ENCODE results near the gene PCGF3.

DNA sequence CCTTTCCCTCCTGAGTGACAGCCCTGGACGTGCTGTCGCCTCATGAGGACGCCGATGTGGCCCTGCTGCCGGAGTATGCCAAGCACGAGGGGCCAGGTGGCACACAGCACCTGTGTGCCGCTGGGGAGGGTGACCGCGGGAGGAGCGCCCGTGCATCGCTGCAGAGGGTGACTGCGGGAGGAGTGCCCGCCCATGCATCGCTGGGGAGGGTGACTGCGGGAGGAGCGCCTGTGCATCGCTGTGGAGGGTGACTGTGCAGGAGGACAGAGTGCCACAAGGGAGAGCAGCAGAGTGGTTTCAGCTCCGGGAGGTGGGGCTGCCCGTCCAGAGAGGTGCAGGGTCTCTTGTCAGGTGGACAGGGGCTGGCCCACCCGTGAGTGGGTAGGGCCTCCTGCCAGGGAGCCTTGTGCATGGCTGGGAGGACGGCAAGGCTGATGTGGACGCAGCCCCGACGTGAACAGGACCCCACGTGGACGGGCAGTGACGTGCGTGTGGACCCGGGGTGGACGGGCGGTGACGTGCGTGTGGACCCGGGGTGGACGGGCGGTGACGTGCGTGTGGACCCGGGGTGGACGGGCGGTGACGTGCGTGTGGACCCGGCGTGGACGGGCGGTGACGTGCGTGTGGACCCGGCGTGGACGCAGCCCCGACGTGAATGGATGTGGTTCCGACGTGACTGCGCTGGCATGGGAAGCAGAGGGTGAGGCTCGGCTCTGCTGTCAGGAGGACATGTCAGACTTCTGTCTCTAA lies 14.7 kb downstream of the PCGF3 start:
- TF ChIP-seq, protein P1, sequence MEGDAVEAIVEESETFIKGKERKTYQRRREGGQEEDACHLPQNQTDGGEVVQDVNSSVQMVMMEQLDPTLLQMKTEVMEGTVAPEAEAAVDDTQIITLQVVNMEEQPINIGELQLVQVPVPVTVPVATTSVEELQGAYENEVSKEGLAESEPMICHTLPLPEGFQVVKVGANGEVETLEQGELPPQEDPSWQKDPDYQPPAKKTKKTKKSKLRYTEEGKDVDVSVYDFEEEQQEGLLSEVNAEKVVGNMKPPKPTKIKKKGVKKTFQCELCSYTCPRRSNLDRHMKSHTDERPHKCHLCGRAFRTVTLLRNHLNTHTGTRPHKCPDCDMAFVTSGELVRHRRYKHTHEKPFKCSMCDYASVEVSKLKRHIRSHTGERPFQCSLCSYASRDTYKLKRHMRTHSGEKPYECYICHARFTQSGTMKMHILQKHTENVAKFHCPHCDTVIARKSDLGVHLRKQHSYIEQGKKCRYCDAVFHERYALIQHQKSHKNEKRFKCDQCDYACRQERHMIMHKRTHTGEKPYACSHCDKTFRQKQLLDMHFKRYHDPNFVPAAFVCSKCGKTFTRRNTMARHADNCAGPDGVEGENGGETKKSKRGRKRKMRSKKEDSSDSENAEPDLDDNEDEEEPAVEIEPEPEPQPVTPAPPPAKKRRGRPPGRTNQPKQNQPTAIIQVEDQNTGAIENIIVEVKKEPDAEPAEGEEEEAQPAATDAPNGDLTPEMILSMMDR (conservative IDR thresholded peaks at IDR 0.05), result no peak
- no peak for TF ChIP-seq ZFX (IDR thresholded peaks at IDR 0.05)
